Astrocyte (in vitro differentiated cells and primary cell): ENCODE results near the gene LYPD6B. TPM values are rescaled to one million over a fixed set of nuclear protein-coding genes. Genes with fewer than 3 reads are reported as not detected.

Experiments
- DNase-seq: peaks from one replicate; pipeline ENCODE4 v3.0.0-alpha.2; 2010; ENCODE audit warnings: low read depth
- FAIRE-seq: peaks from 2 replicates; lab custom pipeline; 2011; peaks lifted over from hg19 to GRCh38; lab: Jason Lieb, UNC
- H2AFZ ChIP-seq: 2 replicates; pipeline ENCODE4 v1.6.0; 2012; ENCODE audit warnings: low read depth, low read length, inconsistent platforms
- H3K27ac ChIP-seq: 2 replicates; pipeline ENCODE4 v1.5.1; 2011; ENCODE audit warnings: low read depth, low read length, inconsistent platforms
- H3K27me3 ChIP-seq: 2 replicates; pipeline ENCODE4 v1.6.0; 2011; ENCODE audit warnings: low read length, inconsistent platforms; ENCODE audit not compliant: insufficient read depth
- H3K36me3 ChIP-seq: 2 replicates; pipeline ENCODE4 v1.5.1; 2011; ENCODE audit warnings: low read length, inconsistent platforms; ENCODE audit not compliant: insufficient read depth
- H3K4me1 ChIP-seq: 2 replicates; pipeline ENCODE4 v1.5.1; 2011; ENCODE audit warnings: low read length, inconsistent platforms; ENCODE audit not compliant: insufficient read depth
- H3K4me2 ChIP-seq: 2 replicates; pipeline ENCODE4 v1.6.0; 2012; ENCODE audit warnings: low read length, inconsistent platforms
- H3K4me3 ChIP-seq: 2 replicates; pipeline ENCODE4 v1.5.1; 2011; ENCODE audit warnings: low read depth, mild to moderate bottlenecking, low read length, inconsistent platforms; ENCODE audit not compliant: insufficient read depth
- H3K79me2 ChIP-seq: 2 replicates; pipeline ENCODE4 v1.6.0; 2012; ENCODE audit warnings: mild to moderate bottlenecking, low read length, inconsistent platforms; ENCODE audit not compliant: insufficient read depth
- H3K9ac ChIP-seq: 2 replicates; pipeline ENCODE4 v1.6.0; 2012; ENCODE audit warnings: mild to moderate bottlenecking, low read length, inconsistent platforms
- H3K9me3 ChIP-seq: 2 replicates; pipeline ENCODE4 v1.5.1; 2012; ENCODE audit warnings: low read depth, mild to moderate bottlenecking, low read length, inconsistent platforms; ENCODE audit not compliant: insufficient read depth
- H4K20me1 ChIP-seq: 2 replicates; pipeline ENCODE4 v1.6.0; 2012; ENCODE audit warnings: low read length, inconsistent platforms; ENCODE audit not compliant: insufficient read depth
- H3K27ac Mint-ChIP-seq: one replicate; pipeline ENCODE4 v1.8.0; 2021; ENCODE audit warnings: mild to moderate bottlenecking, mixed read lengths; ENCODE audit not compliant: unreplicated experiment
- H3K27me3 Mint-ChIP-seq: one replicate; pipeline ENCODE4 v1.8.0; 2021; ENCODE audit warnings: low read depth, mixed read lengths; ENCODE audit not compliant: unreplicated experiment
- H3K36me3 Mint-ChIP-seq: one replicate; pipeline ENCODE4 v1.8.0; 2021; ENCODE audit warnings: low read depth, mixed read lengths; ENCODE audit not compliant: unreplicated experiment
- H3K4me1 Mint-ChIP-seq: one replicate; pipeline ENCODE4 v1.8.0; 2021; ENCODE audit warnings: low read depth, mixed read lengths; ENCODE audit not compliant: unreplicated experiment
- H3K4me3 Mint-ChIP-seq: one replicate; pipeline ENCODE4 v1.8.0; 2021; ENCODE audit warnings: mild to moderate bottlenecking, moderate library complexity, mixed read lengths; ENCODE audit not compliant: unreplicated experiment
- H3K9me3 Mint-ChIP-seq: one replicate; pipeline ENCODE4 v1.8.0; 2021; ENCODE audit warnings: mild to moderate bottlenecking, mixed read lengths; ENCODE audit not compliant: unreplicated experiment
- CTCF ChIP-seq: IDR thresholded peaks from 2 replicates; pipeline ENCODE4 v1.5.1; 2011; ENCODE audit warnings: low read depth, mild to moderate bottlenecking, inconsistent platforms, low read length, moderate library complexity; ENCODE audit not compliant: insufficient read depth
- EZH2 ChIP-seq: IDR thresholded peaks from 2 replicates; pipeline ENCODE4 v1.6.1; 2012; ENCODE audit warnings: mild to moderate bottlenecking, low read length, inconsistent platforms; ENCODE audit not compliant: insufficient read depth
- total RNA-seq: library from RNA; stranded (reverse); gene quantifications from 2 replicates; pipeline ENCODE4 v1.2.1, GENCODE V29; 2021

Gene LYPD6B
- total RNA-seq, 1 donor from 2014 or later, result 1.2 TPM

GRCh38 chr2:149170911-149171310 lies 132.4 kb downstream of the LYPD6B start:
- Mint-ChIP-seq H3K4me3 (no peak overlapping the region), H3K27me3 (no peaks in the 10 kb centered on the region), H3K27ac (no peak overlapping the region), H3K9me3 (peaks cover 3% of the 10 kb centered on the region), H3K36me3 (no peaks in the 10 kb centered on the region), H3K4me1 (peaks cover 19% of the 10 kb centered on the region)
- H2AFZ ChIP-seq, result no peak overlapping the region
- FAIRE-seq (no peak), DNase-seq (no peak)
- no peaks in the 10 kb centered on the region for H3K79me2 ChIP-seq
- no peak overlapping the region for H3K27ac ChIP-seq
- TF ChIP-seq EZH2 (no peak), CTCF (no peak)
- no peaks in the 10 kb centered on the region for H4K20me1 ChIP-seq
- H3K4me1 ChIP-seq, result no peaks in the 10 kb centered on the region
- H3K9me3 ChIP-seq, result no peaks in the 10 kb centered on the region
- H3K9ac ChIP-seq, result no peak overlapping the region
- H3K27me3 ChIP-seq, result peaks cover 2% of the 10 kb centered on the region
- no peaks in the 10 kb centered on the region for H3K36me3 ChIP-seq
- no peak overlapping the region for H3K4me3 ChIP-seq
- no peak overlapping the region for H3K4me2 ChIP-seq

DNA sequence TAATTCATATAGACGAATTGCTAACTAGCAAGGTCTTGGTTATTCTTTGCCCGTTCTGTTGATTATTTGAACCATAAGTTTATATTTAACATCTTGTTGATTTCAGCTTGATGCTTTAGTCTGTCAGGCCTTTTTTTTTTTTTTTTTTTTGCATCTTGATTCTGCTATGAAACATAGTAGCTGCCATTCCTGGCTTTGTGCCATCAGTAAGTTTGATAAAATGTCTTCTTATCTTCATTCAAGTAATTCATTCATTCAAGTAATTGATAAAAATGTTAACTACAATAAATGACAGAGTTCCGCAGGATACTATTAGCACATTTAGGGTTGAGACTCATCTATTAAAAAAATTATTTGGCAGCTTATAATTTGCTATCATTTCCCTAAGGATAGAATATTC lies 134.7 kb downstream of the LYPD6B start:
- peaks cover 3% of the 10 kb centered on the region for H3K9me3 Mint-ChIP-seq
- no peak overlapping the region for H2AFZ ChIP-seq
- H3K4me1 ChIP-seq, result no peaks in the 10 kb centered on the region
- H3K36me3 Mint-ChIP-seq, result no peaks in the 10 kb centered on the region
- H3K79me2 ChIP-seq, result no peaks in the 10 kb centered on the region
- no peak overlapping the region for H3K9ac ChIP-seq
- H4K20me1 ChIP-seq, result no peaks in the 10 kb centered on the region
- no peaks in the 10 kb centered on the region for H3K27me3 ChIP-seq
- DNase-seq, result no peak
- TF ChIP-seq CTCF, result no peak
- TF ChIP-seq EZH2, result no peak
- no peaks in the 10 kb centered on the region for H3K9me3 ChIP-seq
- H3K4me2 ChIP-seq, result no peak overlapping the region
- no peaks in the 10 kb centered on the region for H3K27me3 Mint-ChIP-seq
- no peak for FAIRE-seq
- peaks cover 8% of the 10 kb centered on the region for H3K4me1 Mint-ChIP-seq
- no peak overlapping the region for H3K27ac ChIP-seq
- no peak overlapping the region for H3K4me3 ChIP-seq
- H3K36me3 ChIP-seq, result no peaks in the 10 kb centered on the region
- H3K27ac Mint-ChIP-seq, result no peak overlapping the region
- H3K4me3 Mint-ChIP-seq, result no peak overlapping the region

DNA sequence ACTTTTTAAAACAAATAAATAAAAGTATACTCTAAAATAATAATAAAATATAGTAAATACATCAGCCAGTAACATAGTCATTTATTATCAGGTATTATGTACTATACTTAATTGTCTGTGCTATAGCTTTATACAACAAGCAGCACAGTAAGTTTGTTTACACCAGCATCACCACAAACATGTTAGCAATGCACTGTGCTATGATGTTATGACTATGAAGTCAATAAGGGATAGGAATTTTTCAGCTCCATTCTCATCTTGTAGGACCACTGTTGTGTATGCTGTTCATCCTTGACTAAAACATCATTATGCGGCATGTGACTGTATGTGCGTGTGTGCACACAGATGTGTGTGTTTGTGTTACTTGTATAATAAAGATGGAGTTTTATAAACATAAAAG lies 137.5 kb downstream of the LYPD6B start:
- Mint-ChIP-seq H3K27ac (no peak overlapping the region), H3K4me3 (no peak overlapping the region)
- no peak overlapping the region for H3K4me2 ChIP-seq

More for the DNA sequence above, 137.5 kb downstream of the LYPD6B start:
- Histone ChIP-seq H3K36me3 (no peaks in the 10 kb centered on the region), H4K20me1 (no peaks in the 10 kb centered on the region), H2AFZ (no peak overlapping the region), H3K4me3 (no peak overlapping the region), H3K27ac (no peak overlapping the region), H3K9me3 (no peaks in the 10 kb centered on the region), H3K27me3 (no peaks in the 10 kb centered on the region), H3K79me2 (no peaks in the 10 kb centered on the region), H3K4me1 (no peaks in the 10 kb centered on the region), H3K9ac (no peak overlapping the region)
- TF ChIP-seq EZH2 (no peak), CTCF (no peak)
- H3K4me1 Mint-ChIP-seq, result no peaks in the 10 kb centered on the region
- DNase-seq, result no peak
- FAIRE-seq, result no peak
- no peaks in the 10 kb centered on the region for H3K27me3 Mint-ChIP-seq
- H3K9me3 Mint-ChIP-seq, result peaks cover 3% of the 10 kb centered on the region
- no peaks in the 10 kb centered on the region for H3K36me3 Mint-ChIP-seq
